C4-2B (cell line): ENCODE data around the gene RGS4.

Experiments
- CTCF ChIP-seq: fragments of 450-650 bp; conservative IDR thresholded peaks from 2 replicates; pipeline ENCODE4 v1.5.1; 2017; ENCODE audit warnings: mild to moderate bottlenecking
- ZFX ChIP-seq: fragments of 450-650 bp; IDR thresholded peaks from 2 replicates; pipeline ENCODE4 v1.6.1; 2017

- TF ChIP-seq CTCF (no peak), ZFX (no peak)
These were observed 445 bp upstream of the RGS4 start for GRCh38 chr1:163068716-163069115.
